Measurements from ENCODE around the gene HIVEP3. TPM values are rescaled to one million over a fixed set of nuclear protein-coding genes. Genes with fewer than 3 reads are reported as not detected.

Gene HIVEP3
- total RNA-seq, 1 experiment from 2014 or later, result 3.1 TPM

DNA sequence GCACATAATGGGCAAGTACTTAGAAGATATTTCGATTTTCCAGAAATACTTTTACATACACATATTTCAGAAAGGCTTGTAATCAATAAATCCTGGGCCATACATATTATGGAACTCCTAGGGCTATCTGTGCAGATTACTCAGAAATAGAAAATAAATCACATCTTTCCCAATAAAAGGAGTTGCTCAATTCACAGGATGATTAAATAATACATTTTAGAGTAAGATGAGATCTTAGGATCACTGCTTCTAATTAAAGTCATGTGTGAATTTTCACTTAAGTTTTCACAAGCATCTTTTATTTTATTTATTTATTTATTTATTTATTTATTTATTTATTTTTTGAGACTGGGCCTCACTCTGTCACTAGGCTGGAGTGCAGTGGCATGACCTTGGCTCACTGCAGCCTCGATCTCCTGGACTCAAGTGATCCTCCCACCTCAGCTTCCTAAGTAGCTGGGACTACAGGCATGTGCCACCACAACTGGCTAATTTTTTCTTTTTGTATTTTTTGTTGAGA, 144.2 kb downstream of the HIVEP3 start:
- no peak overlapping the region for H3K27ac ChIP-seq (ENCODE audit: low read depth, low read length, poor library complexity, severe bottlenecking)
- no peak for DNase-seq (ENCODE audit: low spot score)
- TF ChIP-seq EZH2 (IDR thresholded peaks at IDR 0.05; ENCODE audit: borderline replicate concordance, low read depth, low read length, poor library complexity, severe bottlenecking), result no peak
- TF ChIP-seq, protein P1, sequence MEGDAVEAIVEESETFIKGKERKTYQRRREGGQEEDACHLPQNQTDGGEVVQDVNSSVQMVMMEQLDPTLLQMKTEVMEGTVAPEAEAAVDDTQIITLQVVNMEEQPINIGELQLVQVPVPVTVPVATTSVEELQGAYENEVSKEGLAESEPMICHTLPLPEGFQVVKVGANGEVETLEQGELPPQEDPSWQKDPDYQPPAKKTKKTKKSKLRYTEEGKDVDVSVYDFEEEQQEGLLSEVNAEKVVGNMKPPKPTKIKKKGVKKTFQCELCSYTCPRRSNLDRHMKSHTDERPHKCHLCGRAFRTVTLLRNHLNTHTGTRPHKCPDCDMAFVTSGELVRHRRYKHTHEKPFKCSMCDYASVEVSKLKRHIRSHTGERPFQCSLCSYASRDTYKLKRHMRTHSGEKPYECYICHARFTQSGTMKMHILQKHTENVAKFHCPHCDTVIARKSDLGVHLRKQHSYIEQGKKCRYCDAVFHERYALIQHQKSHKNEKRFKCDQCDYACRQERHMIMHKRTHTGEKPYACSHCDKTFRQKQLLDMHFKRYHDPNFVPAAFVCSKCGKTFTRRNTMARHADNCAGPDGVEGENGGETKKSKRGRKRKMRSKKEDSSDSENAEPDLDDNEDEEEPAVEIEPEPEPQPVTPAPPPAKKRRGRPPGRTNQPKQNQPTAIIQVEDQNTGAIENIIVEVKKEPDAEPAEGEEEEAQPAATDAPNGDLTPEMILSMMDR (conservative IDR thresholded peaks at IDR 0.05; ENCODE audit: low read depth, low read length), result no peak
- intact Hi-C loops (cut with micrococcal nuclease; ENCODE audit: unreplicated experiment), result no loop called here
- ChIA-PET CTCF (no interaction called here), POLR2A (ENCODE audit: low non-redundant PET) (no interaction called here)
- H3K4me3 ChIP-seq (ENCODE audit: low read depth, low read length, poor library complexity, severe bottlenecking), result no peak overlapping the region
- no peaks in the 10 kb centered on the region for H3K36me3 ChIP-seq (ENCODE audit: insufficient read depth, low read length, poor library complexity, severe bottlenecking)
- no TSS peak for BruUV-seq (replicated peaks)
- H3K27me3 ChIP-seq (replicated peaks; ENCODE audit: insufficient read depth, low read depth, low read length, poor library complexity), result no peaks in the 10 kb centered on the region
- no peaks in the 10 kb centered on the region for H3K4me1 ChIP-seq (ENCODE audit: insufficient read depth, low read length, poor library complexity, severe bottlenecking)
- H3K9me3 ChIP-seq (ENCODE audit: low read depth, low read length, poor library complexity, severe bottlenecking), result no peaks in the 10 kb centered on the region

DNA sequence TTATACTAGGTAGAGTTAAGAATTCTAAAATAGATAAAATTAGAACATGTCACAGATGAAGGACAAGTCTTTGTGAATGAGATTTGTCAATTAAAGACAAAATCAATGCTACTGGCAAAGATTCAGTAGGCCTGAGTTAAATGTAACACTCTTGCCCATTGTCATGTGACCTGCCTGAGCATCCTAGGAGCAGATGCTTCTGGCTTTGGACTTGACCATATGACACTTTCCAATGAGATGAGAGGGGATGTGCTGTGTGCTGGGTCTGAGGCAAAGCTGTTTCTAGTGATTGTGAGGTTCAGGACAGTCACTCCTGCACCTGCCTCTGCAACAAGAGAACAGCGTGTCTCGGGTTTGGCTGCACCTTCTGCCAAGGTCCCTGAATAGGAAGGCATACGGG, 144.9 kb downstream of the HIVEP3 start:
- Histone ChIP-seq H3K27me3 (replicated peaks; ENCODE audit: insufficient read depth, low read depth, low read length, poor library complexity) (no peaks in the 10 kb centered on the region), H3K4me3 (ENCODE audit: low read depth, low read length, poor library complexity, severe bottlenecking) (no peak overlapping the region), H3K9me3 (ENCODE audit: low read depth, low read length, poor library complexity, severe bottlenecking) (no peaks in the 10 kb centered on the region), H3K4me1 (ENCODE audit: insufficient read depth, low read length, poor library complexity, severe bottlenecking) (no peaks in the 10 kb centered on the region), H3K27ac (ENCODE audit: low read depth, low read length, poor library complexity, severe bottlenecking) (no peak overlapping the region), H3K36me3 (ENCODE audit: insufficient read depth, low read length, poor library complexity, severe bottlenecking) (no peaks in the 10 kb centered on the region)
- ChIA-PET POLR2A (ENCODE audit: low non-redundant PET) (no interaction called here), CTCF (no interaction called here)
- TF ChIP-seq, protein P1 (conservative IDR thresholded peaks at IDR 0.05; ENCODE audit: low read depth, low read length), result no peak
- no peak for TF ChIP-seq EZH2 (IDR thresholded peaks at IDR 0.05; ENCODE audit: borderline replicate concordance, low read depth, low read length, poor library complexity, severe bottlenecking)
- DNase-seq (ENCODE audit: low spot score), result no peak
- intact Hi-C loops (cut with micrococcal nuclease; ENCODE audit: unreplicated experiment), result no loop called here
- no TSS peak for BruUV-seq (replicated peaks)

DNA sequence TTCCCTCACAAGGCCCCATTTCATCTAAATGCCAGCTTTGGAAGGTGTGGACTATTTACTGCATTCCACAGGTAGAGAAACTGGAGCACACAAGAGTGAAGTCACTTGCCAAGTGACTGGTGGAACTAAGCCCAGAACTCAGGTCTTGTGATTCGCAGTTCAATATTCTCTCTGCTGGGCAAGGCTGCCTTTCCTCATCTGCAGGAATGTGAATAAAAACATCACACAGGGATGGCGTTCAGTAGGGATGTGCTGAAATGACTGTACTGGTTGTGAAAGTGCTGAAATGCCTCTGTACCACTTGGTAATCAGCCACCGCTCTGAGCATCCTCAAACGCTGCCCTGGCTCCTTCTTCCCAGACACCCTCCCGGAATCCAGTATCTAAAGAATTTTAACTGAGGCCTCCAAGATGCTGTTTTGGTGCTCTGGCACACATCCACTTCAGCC, 145.6 kb downstream of the HIVEP3 start:
- no peak for DNase-seq (ENCODE audit: low spot score)
- CTCF ChIA-PET, result no interaction called here
- no peaks in the 10 kb centered on the region for H3K4me1 ChIP-seq (ENCODE audit: insufficient read depth, low read length, poor library complexity, severe bottlenecking)
- no peaks in the 10 kb centered on the region for H3K9me3 ChIP-seq (ENCODE audit: low read depth, low read length, poor library complexity, severe bottlenecking)
- no peak overlapping the region for H3K27ac ChIP-seq (ENCODE audit: low read depth, low read length, poor library complexity, severe bottlenecking)
- no peaks in the 10 kb centered on the region for H3K36me3 ChIP-seq (ENCODE audit: insufficient read depth, low read length, poor library complexity, severe bottlenecking)
- H3K27me3 ChIP-seq (replicated peaks; ENCODE audit: insufficient read depth, low read depth, low read length, poor library complexity), result no peaks in the 10 kb centered on the region
- BruUV-seq (replicated peaks), result no TSS peak
- TF ChIP-seq, protein P1 (conservative IDR thresholded peaks at IDR 0.05; ENCODE audit: low read depth, low read length), result no peak
- no peak for TF ChIP-seq EZH2 (IDR thresholded peaks at IDR 0.05; ENCODE audit: borderline replicate concordance, low read depth, low read length, poor library complexity, severe bottlenecking)
- intact Hi-C loops (cut with micrococcal nuclease; ENCODE audit: unreplicated experiment), result no loop called here
- POLR2A ChIA-PET (ENCODE audit: low non-redundant PET), result no interaction called here
- H3K4me3 ChIP-seq (ENCODE audit: low read depth, low read length, poor library complexity, severe bottlenecking), result no peak overlapping the region
